Stimulated activated CD4-positive, alpha-beta T cell treated with anti-CD3 and anti-CD28 coated beads, Interleukin-12 subunit alpha, Interleukin-12 subunit beta, amount 100 ng/mL, for 24 hours (primary cell): ENCODE measurements around the gene RABGGTB.
"Not testable (repeated sequence)": the region's sequence is repeated elsewhere in the genome, so short reads cannot be mapped to it uniquely, and the experiment has no call there.

Source experiments
- DNase-seq, 2 experiments: peaks; one replicate each; pipeline ENCODE4 v3.0.0-alpha.2; 2020; ENCODE audit warnings: low read depth in 2 of 2

RABGGTB gene

DNA sequence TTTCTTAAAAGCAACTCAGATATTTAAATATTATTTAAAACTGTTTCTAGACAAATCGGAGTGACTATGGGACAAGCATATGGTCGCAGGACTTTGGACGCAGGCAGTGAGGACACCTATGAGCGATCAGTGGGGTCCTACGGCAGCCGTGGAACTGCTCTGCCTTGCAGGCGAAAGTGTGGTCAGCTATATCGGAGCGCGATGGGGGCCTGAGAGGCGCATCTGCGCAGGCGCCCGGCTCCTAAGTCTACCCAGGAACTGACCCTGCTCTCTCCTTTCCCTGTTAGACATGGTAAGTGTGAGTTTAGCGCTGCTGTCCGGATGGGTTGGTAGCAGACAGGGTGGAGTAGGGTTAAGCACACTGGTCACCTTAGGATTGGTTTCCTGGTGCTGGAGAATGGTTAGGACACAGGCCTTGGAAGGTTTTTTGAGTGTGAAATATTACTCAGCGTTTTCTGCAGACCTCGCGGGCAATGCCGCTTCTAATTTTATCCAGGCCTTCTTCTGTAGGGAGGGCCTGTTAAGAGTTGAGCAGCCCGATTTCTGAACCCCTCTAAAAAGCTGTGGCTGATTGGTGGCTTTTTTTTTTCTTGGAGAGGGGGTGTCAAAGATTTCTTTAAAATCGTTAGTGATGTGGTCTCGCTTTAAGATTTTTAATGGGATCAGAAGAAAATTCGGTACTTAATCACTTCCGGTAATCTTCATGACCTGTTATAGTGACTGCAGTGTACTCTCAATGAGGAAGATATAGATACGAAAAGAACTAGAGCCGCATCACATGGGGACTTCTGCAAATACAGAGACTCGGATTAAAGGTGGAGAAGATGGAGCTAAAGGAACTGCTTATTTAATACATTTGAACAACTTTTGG lies at the start of gene RABGGTB:
Gene RABGGTB, plus strand, starts transcription at position 274 of the 871 bp plus-strand sequence. Its CDS starts 16 bp downstream, at position 290.
- peak; percentile 89 to 92 for DNase-seq

DNA sequence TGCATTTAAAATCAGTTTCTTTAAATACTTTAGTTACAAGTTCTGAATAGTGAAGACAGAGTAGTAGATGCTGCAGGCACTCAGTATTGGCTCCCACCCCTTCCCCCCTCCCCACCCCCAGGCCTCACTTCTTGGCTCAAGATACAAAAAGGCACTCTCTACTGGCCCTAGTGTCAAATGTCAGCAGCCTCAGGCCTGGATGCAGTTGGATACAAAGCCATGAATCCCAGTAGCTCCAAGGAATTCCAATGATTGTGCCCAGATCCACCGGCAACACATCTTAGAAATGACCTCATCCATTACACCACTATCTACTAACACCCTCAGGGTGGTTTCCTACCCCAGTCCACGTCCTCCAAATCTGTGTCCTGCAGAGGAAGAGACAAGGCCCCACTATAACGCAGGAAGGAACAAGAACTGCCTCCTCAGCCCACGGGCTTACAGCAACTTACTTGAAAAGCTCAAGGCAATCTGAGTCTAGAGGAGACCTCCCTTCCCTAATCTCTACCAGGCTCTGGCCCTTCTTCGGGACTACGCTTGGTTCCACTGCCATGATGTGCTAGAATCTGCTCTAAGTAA lies 43.9 kb upstream of the RABGGTB start:
- DNase-seq, result no peak

GRCh38 chr1:75745276-75745675 lies 40.8 kb upstream of the RABGGTB start:
- DNase-seq, result no peak

DNA sequence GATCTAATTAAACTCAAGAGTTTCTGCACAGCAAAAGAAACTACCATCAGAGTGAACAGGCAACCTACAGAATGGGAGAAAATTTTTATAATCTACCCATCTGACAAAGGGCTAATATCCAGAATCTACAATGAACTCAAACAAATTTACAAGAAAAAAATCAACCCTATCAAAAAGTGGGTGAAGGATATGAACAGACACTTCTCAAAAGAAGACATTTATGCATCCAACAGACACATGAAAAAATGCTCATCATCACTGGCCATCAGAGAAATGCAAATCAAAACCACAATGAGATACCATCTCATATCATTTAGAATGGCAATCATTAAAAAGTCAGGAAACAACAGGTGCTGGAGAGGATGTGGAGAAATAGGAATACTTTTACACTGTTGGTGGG lies 28.8 kb upstream of the RABGGTB start:
- DNase-seq, result not testable (repeated sequence)

DNA sequence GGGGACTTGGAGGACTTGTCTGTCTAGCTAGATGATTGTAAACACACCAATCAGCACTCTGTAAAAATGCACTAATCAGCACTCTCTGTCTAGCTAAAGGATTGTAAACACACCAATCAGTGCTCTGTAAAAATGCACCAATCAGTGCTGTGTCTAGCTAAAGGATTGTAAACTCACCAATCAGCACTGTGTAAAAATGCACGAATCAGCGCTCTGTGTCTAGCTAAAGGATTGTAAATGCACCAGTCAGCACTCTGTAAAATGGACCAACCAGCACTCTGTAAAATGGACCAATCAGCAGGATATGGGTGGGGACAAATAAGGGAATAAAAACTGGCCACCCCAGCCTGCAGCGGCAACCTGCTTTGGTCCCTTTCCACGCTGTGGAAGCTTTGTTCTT lies 27.5 kb upstream of the RABGGTB start:
- DNase-seq, result not testable (repeated sequence)

- no peak for DNase-seq
Measured at GRCh38 chr1:75764057-75764655, 21.9 kb upstream of the RABGGTB start.

DNA sequence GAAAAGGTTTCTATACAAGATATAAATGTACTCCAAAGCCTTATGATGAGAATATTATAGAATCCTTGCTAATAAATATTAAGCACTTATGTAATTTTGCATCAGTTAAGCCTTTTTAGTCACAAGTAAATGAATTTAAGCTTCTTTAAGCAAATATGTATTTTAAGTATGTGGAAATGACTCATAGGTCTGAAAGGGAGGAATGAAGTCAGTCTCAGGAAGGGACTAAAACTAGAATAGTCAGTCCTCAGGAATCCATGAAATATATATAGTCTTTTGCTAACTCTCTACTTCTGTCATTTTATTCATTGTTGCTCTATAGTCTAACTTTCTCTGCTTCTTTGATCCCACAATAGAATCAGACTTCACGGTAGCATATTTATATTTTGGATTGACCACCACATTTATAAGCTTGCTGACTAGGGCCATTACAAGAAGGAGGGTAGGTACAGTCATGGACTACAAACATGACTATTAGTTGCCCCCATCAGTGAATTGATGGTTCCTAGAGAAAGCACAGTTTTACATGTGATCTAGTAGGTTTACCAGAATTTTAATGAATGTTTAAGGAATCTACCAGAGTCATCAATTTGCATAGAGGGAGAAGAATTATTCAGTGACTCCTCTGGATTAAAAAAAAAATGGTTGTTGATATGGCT lies 20.2 kb upstream of the RABGGTB start:
- no peak for DNase-seq

- no peak for DNase-seq
Measured at GRCh38 chr1:75768016-75768415, 18.0 kb upstream of the RABGGTB start.

DNA sequence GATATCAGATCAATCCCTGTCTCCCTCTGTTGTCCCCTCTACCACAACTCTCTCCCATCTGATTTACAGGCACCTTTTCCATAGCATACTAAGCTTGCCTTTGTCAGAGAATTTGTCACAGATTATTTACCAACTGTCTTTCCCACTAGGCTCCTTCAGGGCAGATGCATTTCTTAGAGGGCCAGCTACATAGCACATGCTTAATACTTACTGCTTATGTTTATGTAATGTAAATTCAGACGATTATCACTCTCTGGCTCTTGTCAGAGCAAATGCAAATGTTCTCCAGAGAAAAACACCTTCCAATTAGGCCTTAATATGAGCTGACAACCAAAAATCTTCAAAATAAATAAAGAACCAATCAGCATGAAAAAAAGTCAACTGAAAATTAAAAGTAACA lies 15.3 kb upstream of the RABGGTB start:
- DNase-seq, result no peak

- DNase-seq, result no peak
Measured at GRCh38 chr1:75771978-75772377, 14.1 kb upstream of the RABGGTB start.

DNA sequence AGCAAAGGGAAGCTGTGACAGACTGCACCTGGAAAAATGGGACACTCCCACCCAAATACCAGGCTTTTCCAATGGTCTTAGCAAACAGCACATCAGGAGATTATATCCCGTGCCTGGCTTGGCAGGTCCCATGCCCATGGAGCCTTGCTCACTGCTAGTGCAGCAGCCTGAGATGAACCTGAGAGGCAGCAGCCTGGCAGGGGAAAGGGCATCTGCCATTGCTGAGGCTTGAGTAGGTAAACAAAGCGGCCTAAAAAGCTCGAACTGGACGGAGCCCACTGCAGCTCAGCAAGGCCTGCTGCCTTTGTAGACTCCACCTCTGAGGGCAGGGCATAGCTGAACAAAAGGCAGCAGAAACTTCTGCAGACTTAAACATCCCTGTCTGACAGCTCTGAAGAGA lies 8.2 kb upstream of the RABGGTB start:
- DNase-seq, result not testable (repeated sequence)

GRCh38 chr1:75778694-75779093 lies 7.4 kb upstream of the RABGGTB start:
- DNase-seq, result not testable (repeated sequence)

DNA sequence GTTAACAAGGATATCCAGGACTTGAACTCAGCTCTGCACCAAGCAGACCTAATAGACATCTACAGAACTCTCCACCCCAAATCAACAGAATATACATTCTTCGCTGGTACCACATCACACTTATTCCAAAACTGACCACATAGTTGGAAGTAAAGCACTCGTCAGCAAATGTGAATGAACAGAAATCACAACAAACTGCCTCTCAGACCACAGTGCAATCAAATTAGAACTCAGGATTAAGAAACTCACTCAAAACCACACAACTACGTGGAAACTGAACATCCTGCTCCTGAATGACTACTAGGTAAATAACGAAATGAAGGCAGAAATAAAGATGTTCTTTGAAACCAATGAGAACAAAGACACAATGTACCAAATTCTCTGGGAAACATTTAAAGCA lies 5.9 kb upstream of the RABGGTB start:
- DNase-seq, result not testable (repeated sequence)

- DNase-seq, result not testable (repeated sequence)
Measured at GRCh38 chr1:75783920-75784319, 2.1 kb upstream of the RABGGTB start.

DNA sequence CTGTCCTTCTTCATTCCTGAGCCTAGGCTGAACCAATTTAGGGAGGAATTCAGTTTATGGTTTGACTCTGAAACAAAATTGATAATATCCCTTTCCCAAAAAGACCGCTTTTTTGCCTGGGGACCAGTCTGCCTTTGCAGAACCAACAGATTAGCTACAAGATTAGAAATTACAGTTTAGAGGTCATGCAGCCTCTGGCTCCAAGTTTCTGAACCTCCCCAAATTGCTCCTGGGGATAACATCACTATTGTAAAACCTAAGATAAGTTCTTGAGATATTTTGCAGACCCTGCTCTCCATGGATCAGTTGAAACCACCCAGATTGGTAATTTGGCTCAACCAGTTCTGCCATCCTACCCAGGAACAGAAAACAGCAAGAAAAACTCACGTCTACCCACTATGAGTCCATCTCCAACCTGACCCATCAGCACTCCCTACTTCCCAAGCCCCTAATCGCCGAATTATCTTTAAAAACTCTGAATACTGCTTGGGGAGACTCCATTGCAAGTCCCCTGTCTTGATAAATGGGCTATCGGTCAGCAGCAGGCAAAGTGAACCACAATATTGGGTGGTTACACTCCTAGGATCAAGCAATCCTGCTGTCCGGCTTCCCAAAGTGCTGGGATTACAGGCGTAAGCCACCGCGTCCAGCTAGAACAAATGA lies 605 bp upstream of the RABGGTB start:
- DNase-seq, result no peak

- DNase-seq, result no peak
Measured at GRCh38 chr1:75786901-75787493, 941 bp downstream of the RABGGTB start.

- DNase-seq, result no peak
Measured at GRCh38 chr1:75787524-75787923, 1.5 kb downstream of the RABGGTB start.

DNA sequence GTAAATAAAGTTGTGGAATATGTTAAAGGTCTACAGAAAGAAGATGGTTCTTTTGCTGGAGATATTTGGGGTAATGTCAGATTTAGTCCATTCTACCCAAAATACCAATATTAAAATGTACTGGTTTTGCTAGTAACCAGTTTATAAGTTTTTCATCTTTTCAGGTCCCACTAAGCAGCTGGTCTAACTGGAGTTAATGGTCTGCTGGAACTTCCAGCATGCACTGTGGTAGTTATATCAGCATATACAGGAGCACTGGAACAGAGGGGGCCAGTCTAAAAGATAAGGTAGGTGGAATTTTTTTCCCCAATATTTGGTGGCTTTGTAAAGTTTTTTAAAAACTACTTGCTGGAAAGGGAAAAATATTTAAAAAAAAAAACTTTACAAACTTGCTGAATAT lies 3.9 kb downstream of the RABGGTB start:
- no peak for DNase-seq

DNA sequence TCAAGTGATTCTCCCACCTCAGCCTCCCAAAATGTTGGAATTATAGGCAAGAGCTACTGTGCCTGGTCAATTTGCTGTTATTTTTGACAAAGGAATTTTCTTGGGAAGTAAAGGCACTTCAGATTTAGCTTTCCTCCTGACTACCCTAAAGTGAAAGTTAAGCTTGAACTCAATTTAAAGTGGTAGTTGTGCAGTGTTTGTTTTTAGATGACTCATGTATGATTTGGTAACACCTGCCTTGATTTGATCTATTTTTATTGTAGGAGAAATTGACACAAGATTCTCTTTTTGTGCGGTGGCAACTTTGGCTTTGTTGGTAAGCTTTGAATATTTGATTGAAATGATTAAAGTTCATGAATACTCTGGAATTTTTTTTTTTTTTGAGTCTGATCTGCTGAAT lies 5.0 kb downstream of the RABGGTB start:
- no peak for DNase-seq

DNA sequence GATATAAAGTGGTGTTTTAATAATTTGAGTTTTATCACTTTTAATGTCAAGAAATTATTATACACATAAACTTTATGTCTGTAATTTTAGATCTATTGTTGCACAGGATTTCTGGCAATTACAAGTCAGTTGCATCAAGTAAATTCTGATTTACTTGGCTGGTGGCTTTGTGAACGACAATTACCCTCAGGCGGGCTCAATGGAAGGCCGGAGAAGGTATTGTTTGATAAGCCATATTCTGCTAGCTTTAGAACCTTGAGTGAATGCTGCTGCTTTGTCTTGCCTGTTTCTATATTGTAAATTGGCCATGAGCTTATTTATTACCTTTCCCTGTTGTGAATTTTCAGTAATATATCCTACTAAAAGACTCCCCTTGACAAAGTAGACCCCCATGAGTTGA lies 6.0 kb downstream of the RABGGTB start:
- DNase-seq, result no peak

- DNase-seq, result no peak
Measured at GRCh38 chr1:75794382-75794781, 8.3 kb downstream of the RABGGTB start.
